Naive thymus-derived CD4-positive, alpha-beta T cell (primary cell): ENCODE measurements around the gene LCNL1. TPM values are rescaled to one million over a fixed set of nuclear protein-coding genes. Genes with fewer than 3 reads are reported as not detected.

Source experiments
- ATAC-seq: fragments of 150-1000 bp; cut with Tn5 transposase; 2 replicates; pipeline ENCODE4 v1.10.0; 2021; ENCODE audit warnings: mild to moderate bottlenecking, moderate library complexity
- CTCF ChIA-PET: fragments of 350-600 bp; sonication (Branson Sonifier 250); formaldehyde crosslinking; loops from one replicate; lab custom pipeline; 2021; ENCODE audit warnings: antibody characterized with exemption; lab: Charles Lee
- POLR2A ChIA-PET: fragments of 350-600 bp; sonication (Branson Sonifier 250); formaldehyde crosslinking; loops from one replicate; lab custom pipeline; 2021; ENCODE audit warnings: antibody characterized with exemption, inconsistent platforms; lab: Charles Lee
- DNase-seq, 9 donors: peaks; one replicate each; pipeline versions ENCODE4 v3.0.0 to v3.0.0-alpha.2; 2020 to 2022; ENCODE audit warnings: mixed read lengths in 1 of 9
- H3K27ac ChIP-seq: one replicate; pipeline ENCODE4 v1.7.0; 2013; ENCODE audit warnings: mild to moderate bottlenecking, low read depth, low read length, moderate library complexity
- H3K27me3 ChIP-seq, 2 donors: one replicate each; pipeline ENCODE4 v1.7.0; 2013; ENCODE audit warnings: low read length in 2 of 2, mild to moderate bottlenecking in 2 of 2, moderate library complexity in 2 of 2; ENCODE audit not compliant: control insufficient read depth in 2 of 2, insufficient read depth in 2 of 2
- H3K36me3 ChIP-seq, 3 experiments: 1 replicate in 2 of 3; 2 replicates in 1 of 3; pipeline ENCODE4 v1.7.0; 2013; ENCODE audit warnings: low read length in 3 of 3, mild to moderate bottlenecking in 3 of 3, moderate library complexity in 1 of 3; ENCODE audit not compliant: insufficient read depth in 3 of 3, control insufficient read depth in 2 of 3
- H3K4me1 ChIP-seq, 2 donors: one replicate each; pipeline ENCODE4 v1.7.0; 2013; ENCODE audit warnings: low read length in 2 of 2, mild to moderate bottlenecking in 2 of 2, moderate library complexity in 1 of 2; ENCODE audit not compliant: control insufficient read depth in 2 of 2, insufficient read depth in 2 of 2
- H3K4me3 ChIP-seq: 2 replicates; pipeline ENCODE4 v1.7.0; 2013; ENCODE audit warnings: mild to moderate bottlenecking, low read length
- H3K9me3 ChIP-seq, 3 experiments: 1 replicate in 2 of 3; 2 replicates in 1 of 3; pipeline ENCODE4 v1.7.0; 2013; ENCODE audit warnings: low read length in 3 of 3; ENCODE audit not compliant: control insufficient read depth in 2 of 3
- H3K27ac Mint-ChIP-seq, 9 donors: one replicate each; pipeline ENCODE4 v1.8.0; 2020 to 2022; ENCODE audit warnings: mixed read lengths in 9 of 9, mild to moderate bottlenecking in 8 of 9, moderate library complexity in 5 of 9, inconsistent platforms in 2 of 9
- H3K27me3 Mint-ChIP-seq, 5 donors: one replicate each; pipeline ENCODE4 v1.8.0; 2021 to 2022; ENCODE audit warnings: mixed read lengths in 5 of 5, mild to moderate bottlenecking in 1 of 5
- H3K36me3 Mint-ChIP-seq, 5 donors: one replicate each; pipeline ENCODE4 v1.8.0; 2020 to 2022; ENCODE audit warnings: mixed read lengths in 5 of 5, mild to moderate bottlenecking in 3 of 5, inconsistent platforms in 1 of 5
- H3K4me1 Mint-ChIP-seq, 7 donors: one replicate each; pipeline ENCODE4 v1.8.0; 2020 to 2022; ENCODE audit warnings: mixed read lengths in 7 of 7, mild to moderate bottlenecking in 3 of 7, inconsistent platforms in 1 of 7
- H3K4me3 Mint-ChIP-seq, 10 donors: one replicate each; pipeline ENCODE4 v1.8.0; 2020 to 2022; ENCODE audit warnings: mild to moderate bottlenecking in 10 of 10, mixed read lengths in 10 of 10, moderate library complexity in 6 of 10, inconsistent platforms in 2 of 10
- H3K9me3 Mint-ChIP-seq, 11 donors: one replicate each; pipeline ENCODE4 v1.8.0; 2020 to 2022; ENCODE audit warnings: mixed read lengths in 11 of 11, mild to moderate bottlenecking in 4 of 11, inconsistent platforms in 1 of 11, moderate library complexity in 1 of 11
- intact Hi-C, 2 donors: fragments of 100-400 bp; cut with micrococcal nuclease; formaldehyde crosslinking; loops; one replicate each; pipeline ENCODE4 v1.15.1; 2023
- polyA plus RNA-seq, 2 donors: library from polyadenylated mRNA; unstranded; fragments of 300-500 nt; fragmentation: Illumina TruSeq; gene quantifications; one replicate each; pipeline ENCODE4 v1.2.3, GENCODE V29; 2021
- total RNA-seq, 6 experiments: library from RNA in 5 of 6; stranded (reverse) in 5 of 6; gene quantifications; 1 replicate in 5 of 6; 2 replicates in 1 of 6; pipeline ENCODE4 v1.2.3 and lab custom pipeline; 2021 to 2026

Gene LCNL1
- total and polyA plus RNA-seq, 7 experiments from 2014 or later = 0.12 to 1.9 (median 0.13) TPM; not detected in 4

DNA sequence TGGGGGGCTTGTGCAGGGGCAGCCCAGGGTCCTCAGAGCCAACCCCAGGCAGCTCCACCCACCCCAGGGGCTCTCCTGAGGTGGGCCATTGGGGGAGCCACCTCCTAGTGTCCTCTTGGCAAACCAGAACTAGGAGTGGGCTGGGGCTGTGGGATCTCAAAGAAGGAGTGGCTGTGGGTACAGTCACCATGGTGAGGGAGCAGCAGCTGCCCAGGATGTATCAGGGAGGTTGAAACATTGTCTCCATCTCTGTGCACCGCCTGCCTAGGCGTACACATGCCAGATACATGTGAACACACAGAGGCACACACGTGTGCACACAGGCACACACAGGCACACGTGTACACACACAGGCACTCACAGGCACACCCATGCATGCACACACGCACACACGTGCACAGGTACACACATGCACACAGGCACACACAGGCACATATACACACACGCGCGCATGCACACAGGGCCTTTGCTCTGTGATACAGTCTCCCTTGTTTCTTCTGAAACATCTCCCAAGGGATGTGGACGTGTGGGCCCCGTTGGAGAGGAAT, 20.0 kb upstream of the LCNL1 start:
- H3K27me3 Mint-ChIP-seq = peaks cover 0 to 6% (median 0%) of the 10 kb centered on the region in 5 donors
- no peaks in the 10 kb centered on the region for H3K9me3 Mint-ChIP-seq
- no peaks in the 10 kb centered on the region for H3K36me3 Mint-ChIP-seq
- no peaks in the 10 kb centered on the region for H3K27me3 ChIP-seq
- H3K9me3 ChIP-seq = no peaks in the 10 kb centered on the region
- ATAC-seq = no peak
- H3K4me1 Mint-ChIP-seq = peaks cover 0 to 37% (median 26%) of the 10 kb centered on the region in 7 donors
- CTCF ChIA-PET = interaction anchor here (0.6 kb wide), 1 partner anchor 60 kb away, joined by 3 read pairs; no protein-coding TSS in a partner anchor
- POLR2A ChIA-PET = no interaction called here
- no peak overlapping the region for H3K27ac ChIP-seq
- no peaks in the 10 kb centered on the region for H3K36me3 ChIP-seq
- H3K4me1 ChIP-seq = peaks cover 12 to 70% of the 10 kb centered on the region in 2 donors
- H3K4me3 Mint-ChIP-seq = peak overlapping the region in 2 of 10 donors; percentile 28 to 35
- intact Hi-C loops = no loop called here
- H3K27ac Mint-ChIP-seq = peak overlapping the region in 3 of 9 donors; percentile 44 to 60 (median 55)
- DNase-seq = no peak
- H3K4me3 ChIP-seq = no peak overlapping the region

- Histone ChIP-seq H3K9me3 (no peaks in the 10 kb centered on the region), H3K4me1 (peaks cover 12 to 65% of the 10 kb centered on the region in 2 donors), H3K4me3 (no peak overlapping the region), H3K27ac (no peak overlapping the region), H3K36me3 (no peaks in the 10 kb centered on the region), H3K27me3 (no peaks in the 10 kb centered on the region)
- Mint-ChIP-seq H3K27ac (peak overlapping the region in 1 of 9 donors; percentile 60), H3K4me1 (peaks cover 0 to 37% (median 26%) of the 10 kb centered on the region in 7 donors), H3K27me3 (peaks cover 0 to 6% (median 0%) of the 10 kb centered on the region in 5 donors), H3K9me3 (no peaks in the 10 kb centered on the region), H3K36me3 (no peaks in the 10 kb centered on the region), H3K4me3 (no peak overlapping the region)
- ATAC-seq = no peak
- no peak for DNase-seq
- intact Hi-C loops = no loop called here
- ChIA-PET POLR2A (no interaction called here), CTCF (no interaction called here)
Measured at GRCh38 chr9:136963341-136963740, 19.5 kb upstream of the LCNL1 start.

- Mint-ChIP-seq H3K36me3 (no peaks in the 10 kb centered on the region), H3K4me1 (peaks cover 0 to 37% (median 22%) of the 10 kb centered on the region in 7 donors), H3K9me3 (no peaks in the 10 kb centered on the region), H3K4me3 (no peak overlapping the region), H3K27me3 (peaks cover 0 to 6% (median 0%) of the 10 kb centered on the region in 5 donors), H3K27ac (no peak overlapping the region)
- POLR2A ChIA-PET = no interaction called here
- DNase-seq = no peak
- CTCF ChIA-PET = no interaction called here
- no peaks in the 10 kb centered on the region for H3K36me3 ChIP-seq
- H3K27ac ChIP-seq = no peak overlapping the region
- ATAC-seq = no peak
- H3K4me1 ChIP-seq = peaks cover 12 to 61% of the 10 kb centered on the region in 2 donors
- intact Hi-C loops = no loop called here
- H3K27me3 ChIP-seq = no peaks in the 10 kb centered on the region
- no peaks in the 10 kb centered on the region for H3K9me3 ChIP-seq
- no peak overlapping the region for H3K4me3 ChIP-seq
Measured at GRCh38 chr9:136963751-136964150, 19.0 kb upstream of the LCNL1 start.

GRCh38 chr9:136964171-136964689, 18.6 kb upstream of the LCNL1 start:
- Mint-ChIP-seq H3K4me3 (no peak overlapping the region), H3K9me3 (no peaks in the 10 kb centered on the region), H3K36me3 (no peaks in the 10 kb centered on the region), H3K27me3 (peaks cover 0 to 6% (median 0%) of the 10 kb centered on the region in 5 donors), H3K27ac (no peak overlapping the region), H3K4me1 (peaks cover 0 to 37% (median 22%) of the 10 kb centered on the region in 7 donors)
- no peaks in the 10 kb centered on the region for H3K27me3 ChIP-seq
- no peak for ATAC-seq
- H3K27ac ChIP-seq = no peak overlapping the region
- intact Hi-C loops = no loop called here
- no peaks in the 10 kb centered on the region for H3K36me3 ChIP-seq
- peaks cover 12 to 56% of the 10 kb centered on the region in 2 donors for H3K4me1 ChIP-seq
- no peak overlapping the region for H3K4me3 ChIP-seq
- ChIA-PET CTCF (no interaction called here), POLR2A (interaction anchor here (0.7 kb wide), 1 partner anchor 10 kb away, joined by 3 read pairs; no protein-coding TSS in a partner anchor)
- no peaks in the 10 kb centered on the region for H3K9me3 ChIP-seq
- DNase-seq = no peak

GRCh38 chr9:136964833-136965422, 17.9 kb upstream of the LCNL1 start:
- Mint-ChIP-seq H3K27ac (no peak overlapping the region), H3K27me3 (peaks cover 0 to 6% (median 0%) of the 10 kb centered on the region in 5 donors), H3K4me3 (peak overlapping the region in 4 of 10 donors; percentile 13 to 48 (median 33)), H3K36me3 (no peaks in the 10 kb centered on the region), H3K9me3 (no peaks in the 10 kb centered on the region), H3K4me1 (peaks cover 0 to 36% (median 21%) of the 10 kb centered on the region in 7 donors)
- ChIA-PET POLR2A (interaction anchor here (0.7 to 1.2 kb wide), 2 partner anchors 9 to 28 kb away, joined by 3 read pairs; no protein-coding TSS in a partner anchor), CTCF (no interaction called here)
- Histone ChIP-seq H3K27ac (no peak overlapping the region), H3K9me3 (no peaks in the 10 kb centered on the region), H3K4me3 (no peak overlapping the region), H3K27me3 (no peaks in the 10 kb centered on the region), H3K4me1 (peaks cover 12 to 49% of the 10 kb centered on the region in 2 donors), H3K36me3 (no peaks in the 10 kb centered on the region)
- ATAC-seq (no peak), DNase-seq (no peak)
- intact Hi-C loops = no loop called here

GRCh38 chr9:136965771-136966484, 16.9 kb upstream of the LCNL1 start:
- no peaks in the 10 kb centered on the region for H3K36me3 ChIP-seq
- H3K4me1 Mint-ChIP-seq = peaks cover 0 to 30% (median 16%) of the 10 kb centered on the region in 7 donors
- H3K27me3 ChIP-seq = no peaks in the 10 kb centered on the region
- peak overlapping the region; percentile 21 to 84 (median 71) for H3K4me3 Mint-ChIP-seq
- peak; percentile 36 for ATAC-seq
- H3K4me1 ChIP-seq = peaks cover 12 to 44% of the 10 kb centered on the region in 2 donors
- H3K27ac Mint-ChIP-seq = peak overlapping the region in 6 of 9 donors; percentile 8 to 89 (median 54)
- POLR2A ChIA-PET = interaction anchor here (1.2 kb wide), 1 partner anchor 27 kb away, joined by 3 read pairs; no protein-coding TSS in a partner anchor
- H3K27me3 Mint-ChIP-seq = peaks cover 0 to 6% (median 0%) of the 10 kb centered on the region in 5 donors
- DNase-seq = no peak
- H3K27ac ChIP-seq = no peak overlapping the region
- H3K9me3 ChIP-seq = no peaks in the 10 kb centered on the region
- H3K36me3 Mint-ChIP-seq = no peaks in the 10 kb centered on the region
- intact Hi-C loops = no loop called here
- CTCF ChIA-PET = no interaction called here
- H3K4me3 ChIP-seq = peak overlapping the region; percentile 40
- no peaks in the 10 kb centered on the region for H3K9me3 Mint-ChIP-seq
